OCI-LY1 (cell line): Measurements from ENCODE around the gene MET.

Source experiments
- H2AFZ ChIP-seq: fragments of 200-600 bp; sonication (generic), shearing (Covaris generic); 2 replicates; pipeline ENCODE4 v1.6.0; 2014; ENCODE audit warnings: antibody characterized with exemption, mild to moderate bottlenecking, low read length
- H3F3A ChIP-seq: fragments of 200-600 bp; sonication (generic), shearing (Covaris generic); 2 replicates; pipeline ENCODE4 v1.6.0; 2014; ENCODE audit warnings: mild to moderate bottlenecking, antibody characterized with exemption, low read length, moderate library complexity; ENCODE audit not compliant: insufficient read depth
- H3K27ac ChIP-seq: fragments of 200-600 bp; sonication (generic); 2 replicates; pipeline ENCODE4 v1.5.1; 2014; ENCODE audit warnings: low read length, mixed run types, mild to moderate bottlenecking, low read depth; ENCODE audit not compliant: poor library complexity, severe bottlenecking
- H3K27me3 ChIP-seq: fragments of 200-600 bp; sonication (generic); 2 replicates; pipeline ENCODE4 v1.6.0; 2014; ENCODE audit warnings: antibody characterized with exemption, mild to moderate bottlenecking, low read length, moderate library complexity; ENCODE audit not compliant: insufficient read depth
- H3K36me3 ChIP-seq: fragments of 200-600 bp; sonication (generic); 2 replicates; pipeline ENCODE4 v1.6.1; 2014; ENCODE audit warnings: mild to moderate bottlenecking, antibody characterized with exemption, low read length, moderate library complexity, mixed read lengths; ENCODE audit not compliant: insufficient read depth
- H3K4me1 ChIP-seq: fragments of 200-600 bp; sonication (generic); 2 replicates; pipeline ENCODE4 v1.5.1; 2014; ENCODE audit warnings: mild to moderate bottlenecking, low read length, moderate library complexity; ENCODE audit not compliant: insufficient read depth, severe bottlenecking
- H3K4me2 ChIP-seq: fragments of 200-600 bp; sonication (generic), shearing (Covaris generic); 2 replicates; pipeline ENCODE4 v1.6.1; 2014; ENCODE audit warnings: low read length
- H3K4me3 ChIP-seq: fragments of 200-600 bp; sonication (generic); 2 replicates; pipeline ENCODE4 v1.5.1; 2014; ENCODE audit warnings: low read length, low read depth, mild to moderate bottlenecking, mixed read lengths; ENCODE audit not compliant: poor library complexity, severe bottlenecking
- H3K79me2 ChIP-seq: fragments of 200-600 bp; shearing (Covaris generic); 2 replicates; pipeline ENCODE4 v1.6.1; 2016; ENCODE audit warnings: mixed run types, low read length, mixed read lengths; ENCODE audit not compliant: insufficient read depth
- H3K9ac ChIP-seq: fragments of 200-600 bp; sonication (generic), shearing (Covaris generic); 2 replicates; pipeline ENCODE4 v1.6.1; 2014; ENCODE audit warnings: mild to moderate bottlenecking, low read length, mixed read lengths
- H3K9me2 ChIP-seq: fragments of 200-600 bp; sonication (generic), shearing (Covaris generic); 2 replicates; pipeline ENCODE4 v1.6.1; 2014; ENCODE audit warnings: low read depth, mild to moderate bottlenecking, low read length, mixed read lengths
- H3K9me3 ChIP-seq: fragments of 200-600 bp; shearing (Covaris generic); 2 replicates; pipeline ENCODE4 v1.6.1; 2014; ENCODE audit warnings: low read length, mixed read lengths
- H4K20me1 ChIP-seq: fragments of 200-600 bp; sonication (generic), shearing (Covaris generic); 2 replicates; pipeline ENCODE4 v1.6.0; 2016; ENCODE audit warnings: mild to moderate bottlenecking, low read length; ENCODE audit not compliant: insufficient read depth
- CTCF ChIP-seq: fragments of 200-600 bp; sonication (generic), shearing (Covaris generic); IDR thresholded peaks from 2 replicates; pipeline ENCODE4 v1.5.1; 2017; ENCODE audit warnings: mild to moderate bottlenecking, antibody characterized with exemption, low read length, moderate library complexity, mixed read lengths
- EZH2 ChIP-seq: fragments of 200-600 bp; sonication (generic), shearing (Covaris generic); IDR thresholded peaks from 2 replicates; pipeline ENCODE4 v1.8.0; 2017; ENCODE audit warnings: borderline replicate concordance, mixed run types, mild to moderate bottlenecking, antibody characterized with exemption, low read length, moderate library complexity, mixed read lengths

MET gene

GRCh38 chr7:116707289-116707688 lies 35.3 kb downstream of the MET start:
- H3K9ac ChIP-seq, result no peak overlapping the region
- no peak overlapping the region for H3K4me2 ChIP-seq
- H3K4me1 ChIP-seq, result no peaks in the 10 kb centered on the region
- H3K4me3 ChIP-seq, result no peak overlapping the region
- no peak overlapping the region for H2AFZ ChIP-seq
- no peaks in the 10 kb centered on the region for H3F3A ChIP-seq
- H3K9me2 ChIP-seq, result no peaks in the 10 kb centered on the region
- no peak overlapping the region for H3K27ac ChIP-seq
- no peaks in the 10 kb centered on the region for H3K9me3 ChIP-seq
- H3K36me3 ChIP-seq, result no peaks in the 10 kb centered on the region
- H4K20me1 ChIP-seq, result no peaks in the 10 kb centered on the region
- H3K79me2 ChIP-seq, result no peaks in the 10 kb centered on the region
- TF ChIP-seq CTCF (no peak), EZH2 (no peak)
- no peaks in the 10 kb centered on the region for H3K27me3 ChIP-seq

GRCh38 chr7:116708248-116708647 lies 36.3 kb downstream of the MET start:
- H3K9ac ChIP-seq, result no peak overlapping the region

GRCh38 chr7:116708861-116709260 lies 36.9 kb downstream of the MET start:
- Histone ChIP-seq H3K27me3 (no peaks in the 10 kb centered on the region), H3K4me1 (no peaks in the 10 kb centered on the region), H3K9me2 (no peaks in the 10 kb centered on the region), H3K36me3 (no peaks in the 10 kb centered on the region), H3K9ac (no peak overlapping the region), H3K27ac (no peak overlapping the region), H3F3A (no peaks in the 10 kb centered on the region), H3K79me2 (no peaks in the 10 kb centered on the region), H3K9me3 (no peaks in the 10 kb centered on the region), H4K20me1 (no peaks in the 10 kb centered on the region), H3K4me2 (no peak overlapping the region), H3K4me3 (no peak overlapping the region), H2AFZ (no peak overlapping the region)
- TF ChIP-seq EZH2 (no peak), CTCF (no peak)

More at GRCh38 chr7:116708248-116708647, 36.3 kb downstream of the MET start:
- H3K4me3 ChIP-seq, result no peak overlapping the region
- no peaks in the 10 kb centered on the region for H3K4me1 ChIP-seq
- no peak overlapping the region for H3K27ac ChIP-seq
- H3K36me3 ChIP-seq, result no peaks in the 10 kb centered on the region
- H3K4me2 ChIP-seq, result no peak overlapping the region
- no peak overlapping the region for H2AFZ ChIP-seq
- H3K9me3 ChIP-seq, result no peaks in the 10 kb centered on the region
- no peaks in the 10 kb centered on the region for H3K79me2 ChIP-seq
- no peaks in the 10 kb centered on the region for H3F3A ChIP-seq
- no peaks in the 10 kb centered on the region for H3K9me2 ChIP-seq
- H3K27me3 ChIP-seq, result no peaks in the 10 kb centered on the region
- no peaks in the 10 kb centered on the region for H4K20me1 ChIP-seq
- TF ChIP-seq CTCF (no peak), EZH2 (no peak)
